Mesothelial cell of epicardium (in vitro differentiated cells): ENCODE data around the gene GPC6. TPM values are rescaled to one million over a fixed set of nuclear protein-coding genes. Genes with fewer than 3 reads are reported as not detected.
"Not testable (repeated sequence)": the region's sequence is repeated elsewhere in the genome, so short reads cannot be mapped to it uniquely, and the experiment has no call there.

Source experiments
- DNase-seq, 2 experiments: peaks; one replicate each; pipeline ENCODE4 v3.0.0; 2021; ENCODE audit warnings: low spot score in 2 of 2; ENCODE audit not compliant: unreplicated experiment in 2 of 2
- H3K27ac Mint-ChIP-seq: 2 replicates; pipeline ENCODE4 v1.8.0; 2021; ENCODE audit warnings: mixed read lengths
- H3K27me3 Mint-ChIP-seq: 2 replicates; pipeline ENCODE4 v1.8.0; 2021; ENCODE audit warnings: low read depth, mixed read lengths
- H3K36me3 Mint-ChIP-seq: 2 replicates; pipeline ENCODE4 v1.8.0; 2021; ENCODE audit warnings: mixed read lengths
- H3K4me1 Mint-ChIP-seq: 2 replicates; pipeline ENCODE4 v1.8.0; 2021; ENCODE audit warnings: mixed read lengths
- H3K4me3 Mint-ChIP-seq: 2 replicates; pipeline ENCODE4 v1.8.0; 2021; ENCODE audit warnings: mild to moderate bottlenecking, moderate library complexity, mixed read lengths
- H3K9me3 Mint-ChIP-seq: 2 replicates; pipeline ENCODE4 v1.8.0; 2021; ENCODE audit warnings: mixed read lengths
- total RNA-seq: library from RNA; stranded (reverse); gene quantifications from 3 replicates; pipeline ENCODE4 v1.2.1, GENCODE V29; 2021
- TF ChIP-seq, protein P1 (sequence below): fragments of 200-600 bp; sonication (generic); IDR thresholded peaks from one replicate; pipeline ENCODE4 v1.5.0; 2021; ENCODE audit warnings: antibody characterized with exemption; ENCODE audit not compliant: unreplicated experiment

GPC6 gene
- total RNA-seq, 1 donor from 2014 or later, result 112 TPM

DNA sequence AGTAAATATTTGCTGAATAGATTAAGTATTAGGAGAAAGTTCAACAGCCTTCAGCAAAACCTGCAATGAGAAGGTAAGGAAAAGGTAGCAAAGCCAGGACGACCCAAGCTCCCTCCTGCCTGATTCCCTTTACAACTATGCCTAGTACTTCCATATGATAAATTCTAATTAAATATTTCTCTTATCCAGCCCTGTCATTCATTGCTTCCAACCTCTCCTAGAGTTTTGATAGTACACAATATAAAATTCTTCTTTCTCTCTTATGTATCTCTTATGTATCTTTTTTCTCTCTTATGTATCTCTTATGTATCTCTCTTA lies 1065.7 kb downstream of the GPC6 start:
- no peaks in the 10 kb centered on the region for H3K4me1 Mint-ChIP-seq
- peaks cover under 1% of the 10 kb centered on the region for H3K9me3 Mint-ChIP-seq
- H3K36me3 Mint-ChIP-seq, result peaks cover 12% of the 10 kb centered on the region
- H3K4me3 Mint-ChIP-seq, result no peak overlapping the region
- no peak for DNase-seq
- no peak overlapping the region for H3K27ac Mint-ChIP-seq
- H3K27me3 Mint-ChIP-seq, result no peaks in the 10 kb centered on the region
- TF ChIP-seq, protein P1, sequence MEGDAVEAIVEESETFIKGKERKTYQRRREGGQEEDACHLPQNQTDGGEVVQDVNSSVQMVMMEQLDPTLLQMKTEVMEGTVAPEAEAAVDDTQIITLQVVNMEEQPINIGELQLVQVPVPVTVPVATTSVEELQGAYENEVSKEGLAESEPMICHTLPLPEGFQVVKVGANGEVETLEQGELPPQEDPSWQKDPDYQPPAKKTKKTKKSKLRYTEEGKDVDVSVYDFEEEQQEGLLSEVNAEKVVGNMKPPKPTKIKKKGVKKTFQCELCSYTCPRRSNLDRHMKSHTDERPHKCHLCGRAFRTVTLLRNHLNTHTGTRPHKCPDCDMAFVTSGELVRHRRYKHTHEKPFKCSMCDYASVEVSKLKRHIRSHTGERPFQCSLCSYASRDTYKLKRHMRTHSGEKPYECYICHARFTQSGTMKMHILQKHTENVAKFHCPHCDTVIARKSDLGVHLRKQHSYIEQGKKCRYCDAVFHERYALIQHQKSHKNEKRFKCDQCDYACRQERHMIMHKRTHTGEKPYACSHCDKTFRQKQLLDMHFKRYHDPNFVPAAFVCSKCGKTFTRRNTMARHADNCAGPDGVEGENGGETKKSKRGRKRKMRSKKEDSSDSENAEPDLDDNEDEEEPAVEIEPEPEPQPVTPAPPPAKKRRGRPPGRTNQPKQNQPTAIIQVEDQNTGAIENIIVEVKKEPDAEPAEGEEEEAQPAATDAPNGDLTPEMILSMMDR, result no peak

DNA sequence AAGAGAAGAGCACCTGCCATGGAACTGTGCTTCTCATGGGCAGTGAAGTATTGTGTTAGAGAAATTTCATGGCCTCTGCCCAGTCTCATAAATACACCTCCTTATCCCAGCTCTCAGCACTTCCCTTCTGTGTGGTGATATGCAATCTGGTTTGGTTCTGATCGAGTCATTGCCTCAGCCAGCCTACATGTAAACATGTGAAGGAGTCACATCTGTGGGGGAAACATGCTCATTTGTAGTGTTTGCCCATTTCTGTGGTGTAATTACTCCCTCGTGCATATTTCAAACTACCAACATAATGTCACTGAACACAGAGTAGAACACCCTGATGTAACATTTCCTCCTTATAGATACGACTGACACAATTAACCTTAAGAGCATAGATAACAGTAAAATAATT lies 1069.9 kb downstream of the GPC6 start:
- no peak for DNase-seq
- TF ChIP-seq, protein P1, result no peak
- no peaks in the 10 kb centered on the region for H3K4me1 Mint-ChIP-seq
- peaks cover 2% of the 10 kb centered on the region for H3K36me3 Mint-ChIP-seq
- H3K4me3 Mint-ChIP-seq, result no peak overlapping the region
- H3K27ac Mint-ChIP-seq, result no peak overlapping the region
- H3K9me3 Mint-ChIP-seq, result no peaks in the 10 kb centered on the region
- no peaks in the 10 kb centered on the region for H3K27me3 Mint-ChIP-seq

DNA sequence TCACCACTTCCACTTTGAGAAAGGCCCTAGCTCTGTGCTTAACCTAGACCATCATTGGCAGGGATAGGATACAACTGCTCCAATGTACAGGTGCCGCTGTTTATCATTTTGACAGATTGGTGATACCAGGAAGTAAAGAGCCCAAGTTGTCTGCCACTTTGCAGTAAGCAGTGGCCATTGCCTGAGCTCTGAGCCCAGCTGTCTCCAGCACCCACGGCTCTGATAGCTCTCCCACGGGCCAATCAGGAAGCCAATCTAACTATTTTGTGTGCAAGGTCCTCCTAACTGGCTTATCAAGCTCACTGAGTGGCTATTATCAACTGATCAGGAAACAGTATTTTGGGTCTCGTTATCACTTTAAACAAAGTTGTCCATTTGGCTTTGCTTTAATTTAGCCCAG lies 1071.7 kb downstream of the GPC6 start:
- no peak for DNase-seq
- H3K36me3 Mint-ChIP-seq, result peaks cover under 1% of the 10 kb centered on the region
- no peak overlapping the region for H3K27ac Mint-ChIP-seq
- H3K27me3 Mint-ChIP-seq, result no peaks in the 10 kb centered on the region
- H3K4me1 Mint-ChIP-seq, result peaks cover 8% of the 10 kb centered on the region
- TF ChIP-seq, protein P1, result no peak
- H3K9me3 Mint-ChIP-seq, result no peaks in the 10 kb centered on the region
- no peak overlapping the region for H3K4me3 Mint-ChIP-seq

DNA sequence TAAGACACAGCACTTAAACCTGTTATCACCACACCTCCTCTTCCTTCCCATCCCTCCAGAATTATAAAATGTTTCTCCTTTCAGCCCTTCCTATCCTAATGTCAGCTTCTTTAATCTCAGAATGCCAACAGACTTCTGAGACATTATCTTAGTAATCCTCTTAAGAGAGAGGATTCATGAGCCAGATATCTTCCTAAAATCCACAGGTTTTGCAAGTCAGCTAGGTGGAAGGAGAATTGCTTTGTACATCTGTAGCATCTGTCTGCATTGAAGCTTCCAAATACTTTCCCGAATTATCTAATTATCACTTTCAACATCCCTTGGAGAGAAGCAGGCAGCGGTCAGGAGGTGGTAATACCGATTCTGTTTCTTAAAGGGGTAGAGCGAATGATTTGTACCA lies 1073.8 kb downstream of the GPC6 start:
- TF ChIP-seq, protein P1, result no peak
- no peaks in the 10 kb centered on the region for H3K9me3 Mint-ChIP-seq
- H3K4me3 Mint-ChIP-seq, result no peak overlapping the region
- H3K27ac Mint-ChIP-seq, result no peak overlapping the region
- H3K4me1 Mint-ChIP-seq, result peaks cover 24% of the 10 kb centered on the region
- no peak for DNase-seq
- H3K36me3 Mint-ChIP-seq, result no peaks in the 10 kb centered on the region
- no peaks in the 10 kb centered on the region for H3K27me3 Mint-ChIP-seq

DNA sequence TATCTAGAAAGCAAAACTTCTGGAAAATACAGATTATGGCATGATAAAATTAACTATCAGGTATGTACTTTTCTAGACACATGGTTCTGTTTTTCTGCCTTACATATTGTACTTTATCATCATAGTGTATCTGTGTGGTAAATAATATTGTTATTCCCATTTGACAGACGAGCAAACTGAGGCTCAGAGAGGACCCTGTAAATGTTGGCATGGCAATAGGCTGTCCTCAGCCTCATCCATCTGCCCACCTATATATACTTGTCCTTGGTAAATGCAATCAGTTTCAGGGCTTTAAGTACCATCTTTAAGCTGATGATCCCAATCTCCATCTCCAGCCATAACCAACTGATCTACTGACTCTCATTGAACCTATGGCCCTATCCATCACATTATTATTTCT lies 1074.9 kb downstream of the GPC6 start:
- DNase-seq, result no peak
- Mint-ChIP-seq H3K27ac (no peak overlapping the region), H3K4me1 (peaks cover 24% of the 10 kb centered on the region), H3K9me3 (no peaks in the 10 kb centered on the region), H3K4me3 (no peak overlapping the region), H3K36me3 (no peaks in the 10 kb centered on the region), H3K27me3 (no peaks in the 10 kb centered on the region)
- TF ChIP-seq, protein P1, result no peak

DNA sequence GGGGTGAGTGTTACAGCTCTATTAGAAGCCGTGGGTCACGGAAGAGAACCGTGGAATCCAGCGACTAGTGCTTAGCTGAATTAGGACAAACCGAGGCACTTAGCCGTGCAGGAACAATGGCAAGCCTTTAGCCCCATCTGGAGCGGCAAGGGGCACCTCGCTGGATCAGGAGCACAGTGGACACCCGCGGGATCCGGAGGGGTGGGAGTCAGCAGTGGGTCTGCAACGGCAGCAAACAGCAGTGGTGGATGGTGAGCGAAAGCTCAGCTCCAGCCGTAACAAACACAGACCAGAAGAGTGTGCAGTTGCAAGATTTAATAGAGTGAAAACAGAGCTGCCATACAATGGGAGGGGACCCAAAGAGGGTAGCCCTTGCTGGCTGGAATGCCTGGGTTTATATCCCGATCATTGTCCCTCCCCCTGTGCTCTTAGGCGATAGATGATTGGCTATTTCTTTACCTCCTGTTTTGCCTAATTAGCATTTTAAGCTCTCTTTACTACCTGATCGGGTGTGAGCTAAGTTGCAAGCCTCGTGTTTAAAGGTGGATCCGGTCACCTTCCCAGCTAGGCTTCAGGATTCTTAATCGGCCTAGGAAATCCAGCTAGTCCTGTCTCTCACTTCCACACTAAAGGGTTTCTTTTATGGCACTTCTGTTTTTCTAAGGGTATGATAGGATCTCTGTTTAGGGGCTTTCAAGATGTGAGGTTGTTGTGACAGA lies 1076.4 kb downstream of the GPC6 start:
- H3K4me3 Mint-ChIP-seq, H3K36me3 Mint-ChIP-seq, H3K27me3 Mint-ChIP-seq, DNase-seq, H3K9me3 Mint-ChIP-seq, H3K27ac Mint-ChIP-seq: not testable (repeated sequence)
- peaks cover 24% of the 10 kb centered on the region for H3K4me1 Mint-ChIP-seq
